ENCODE data around the gene OR8B12.

Gene OR8B12

GRCh38 chr11:124493016-124493655, 50.3 kb downstream of the OR8B12 start:
- Mint-ChIP-seq H3K27me3 (peaks cover 9% of the 10 kb centered on the region), H3K4me1 (ENCODE audit: low read depth) (no peaks in the 10 kb centered on the region), H3K27ac (no peak overlapping the region), H3K4me3 (no peak overlapping the region), H3K36me3 (ENCODE audit: low read depth) (no peaks in the 10 kb centered on the region), H3K9me3 (peaks cover 7% of the 10 kb centered on the region)
